H1 (cell line): Measurements from ENCODE around the gene ZMIZ1. TPM values are rescaled to one million over a fixed set of nuclear protein-coding genes. Genes with fewer than 3 reads are reported as not detected.

ENCODE experiments used
- CTCF ChIA-PET: fragments of 300-600 bp; sonication (Branson Sonifier 250); formaldehyde crosslinking; loops from one replicate; lab custom pipeline; 2021; ENCODE audit not compliant: partially characterized antibody; lab: Charles Lee
- POLR2A ChIA-PET: fragments of 300-600 bp; sonication (Branson Sonifier 250); formaldehyde crosslinking; loops from one replicate; lab custom pipeline; 2021; ENCODE audit warnings: inconsistent platforms; ENCODE audit not compliant: partially characterized antibody; lab: Charles Lee
- DNase-seq, 2 experiments: peaks; one replicate each; pipeline versions ENCODE4 v3.0.0 to v3.0.0-alpha.2; 2010 to 2022; ENCODE audit warnings: low spot score in 2 of 2, low read depth in 1 of 2, mixed read lengths in 1 of 2
- FAIRE-seq: peaks from 2 replicates; lab custom pipeline; 2011; peaks lifted over from hg19 to GRCh38; lab: Jason Lieb, UNC
- H2AFZ ChIP-seq: 2 replicates; pipeline ENCODE4 v1.8.1; 2012; ENCODE audit warnings: low read length, inconsistent platforms
- H2AK5ac ChIP-seq: 2 replicates; pipeline ENCODE4 v1.6.1; 2013; ENCODE audit warnings: low read depth, low read length
- H2BK120ac ChIP-seq: replicated peaks from 2 replicates; pipeline ENCODE3; 2013; ENCODE audit warnings: low read depth, low read length, inconsistent platforms
- H2BK12ac ChIP-seq: 2 replicates; pipeline ENCODE4 v1.6.1; 2013; ENCODE audit warnings: low read depth, low read length
- H2BK15ac ChIP-seq: 2 replicates; pipeline ENCODE4 v1.6.1; 2013; ENCODE audit warnings: low read length
- H2BK20ac ChIP-seq: 2 replicates; pipeline ENCODE4 v1.6.1; 2013; ENCODE audit warnings: low read length
- H2BK5ac ChIP-seq: 2 replicates; pipeline ENCODE4 v1.6.1; 2013; ENCODE audit warnings: low read depth, low read length
- H3K14ac ChIP-seq: 2 replicates; pipeline ENCODE4 v1.6.1; 2013; ENCODE audit warnings: inconsistent platforms; ENCODE audit not compliant: insufficient read length
- H3K18ac ChIP-seq: 2 replicates; pipeline ENCODE4 v1.6.1; 2013; ENCODE audit warnings: low read length; ENCODE audit errors: extremely low read depth
- H3K23ac ChIP-seq: 2 replicates; pipeline ENCODE4 v1.6.1; 2013; ENCODE audit warnings: inconsistent platforms; ENCODE audit not compliant: insufficient read length
- H3K23me2 ChIP-seq: 2 replicates; pipeline ENCODE4 v1.6.1; 2013; ENCODE audit warnings: low read depth, low read length
- H3K27ac ChIP-seq: 2 replicates; pipeline ENCODE4 v1.6.1; 2011; ENCODE audit warnings: low read depth, low read length, inconsistent platforms
- H3K27me3 ChIP-seq, 4 experiments: replicated peaks in 1 of 4; 1 replicate in 1 of 4; 2 replicates in 3 of 4; pipeline versions ENCODE4 v1.6.1 to v1.8.1; 2011 to 2013; ENCODE audit warnings: low read length in 3 of 4, mild to moderate bottlenecking in 3 of 4, inconsistent platforms in 2 of 4, mixed read lengths in 2 of 4, moderate library complexity in 1 of 4; ENCODE audit not compliant: control insufficient read depth in 3 of 4, insufficient read depth in 3 of 4; ENCODE audit errors: extremely low read depth in 1 of 4
- H3K36me3 ChIP-seq, 4 experiments: 2 replicates each; pipeline versions ENCODE4 v1.6.1 to v1.8.1; 2011 to 2013; ENCODE audit warnings: mild to moderate bottlenecking in 4 of 4, low read length in 3 of 4, moderate library complexity in 2 of 4, control low read depth in 1 of 4, inconsistent platforms in 1 of 4; ENCODE audit not compliant: insufficient read depth in 4 of 4, control insufficient read depth in 2 of 4
- H3K4ac ChIP-seq: replicated peaks from 2 replicates; pipeline ENCODE3; 2013; ENCODE audit warnings: low read length, low read depth, mixed read lengths, inconsistent platforms; ENCODE audit not compliant: insufficient read length
- H3K4me1 ChIP-seq, 4 experiments: replicated peaks in 1 of 4; 1 replicate in 1 of 4; 2 replicates in 3 of 4; pipeline versions ENCODE4 v1.6.1 to v1.8.1; 2011 to 2013; ENCODE audit warnings: low read length in 3 of 4, inconsistent platforms in 2 of 4, mixed read lengths in 1 of 4; ENCODE audit not compliant: insufficient read depth in 4 of 4, control insufficient read depth in 3 of 4
- H3K4me2 ChIP-seq, 2 experiments: 2 replicates each; pipeline versions ENCODE4 v1.6.1 to v1.8.1; 2011 to 2013; ENCODE audit warnings: low read depth in 2 of 2, low read length in 2 of 2, control low read depth in 1 of 2, inconsistent platforms in 1 of 2, mild to moderate bottlenecking in 1 of 2; ENCODE audit not compliant: insufficient read depth in 1 of 2
- H3K4me3 ChIP-seq, 4 experiments: fragments of 200-600, 300-600 bp in 1 of 4; sonication (generic), shearing (Covaris generic), sonication (Bioruptor Twin) in 1 of 4; 2 replicates each; pipeline versions ENCODE4 v1.5.1 to v1.8.1; 2011 to 2016; ENCODE audit warnings: low read length in 4 of 4, low read depth in 3 of 4, control low read depth in 2 of 4, inconsistent platforms in 2 of 4, mild to moderate bottlenecking in 2 of 4, mixed read lengths in 1 of 4, moderate library complexity in 1 of 4; ENCODE audit not compliant: insufficient read depth in 2 of 4; ENCODE audit errors: extremely low read depth in 1 of 4
- H3K56ac ChIP-seq: replicated peaks from 2 replicates; pipeline ENCODE3; 2013; ENCODE audit warnings: low read depth, mild to moderate bottlenecking, mixed read lengths, low read length, inconsistent platforms; ENCODE audit not compliant: insufficient read length
- H3K79me1 ChIP-seq: 2 replicates; pipeline ENCODE4 v1.6.1; 2013; ENCODE audit warnings: low read depth, low read length, control low read depth
- H3K79me2 ChIP-seq, 2 experiments: 2 replicates each; pipeline versions ENCODE4 v1.6.1 to v1.8.1; 2012 to 2013; ENCODE audit warnings: low read length in 2 of 2, mild to moderate bottlenecking in 2 of 2, inconsistent platforms in 1 of 2; ENCODE audit not compliant: insufficient read depth in 2 of 2, control insufficient read depth in 1 of 2
- H3K9ac ChIP-seq, 4 experiments: replicated peaks in 1 of 4; 1 replicate in 1 of 4; 2 replicates in 3 of 4; pipeline versions ENCODE4 v1.6.1 to v1.8.1; 2011 to 2013; ENCODE audit warnings: low read depth in 3 of 4, low read length in 3 of 4, control low read depth in 2 of 4, mild to moderate bottlenecking in 2 of 4, moderate library complexity in 2 of 4, inconsistent platforms in 1 of 4; ENCODE audit errors: extremely low read depth in 1 of 4
- H3K9me3 ChIP-seq, 2 experiments: 2 replicates each; pipeline versions ENCODE4 v1.6.1 to v1.8.1; 2012 to 2013; ENCODE audit warnings: mild to moderate bottlenecking in 2 of 2, moderate library complexity in 2 of 2, control low read depth in 1 of 2, inconsistent platforms in 1 of 2, low read depth in 1 of 2, low read length in 1 of 2, mixed read lengths in 1 of 2; ENCODE audit not compliant: insufficient read depth in 2 of 2
- H4K20me1 ChIP-seq, 2 experiments: replicated peaks in 1 of 2; 2 replicates each; pipeline versions ENCODE3 to v1.8.1; 2011 to 2013; ENCODE audit warnings: inconsistent platforms in 2 of 2, low read length in 2 of 2, mild to moderate bottlenecking in 1 of 2; ENCODE audit not compliant: insufficient read depth in 2 of 2, control insufficient read depth in 1 of 2
- H4K5ac ChIP-seq: 2 replicates; pipeline ENCODE4 v1.6.1; 2013; ENCODE audit warnings: low read length, low read depth, mixed read lengths, inconsistent platforms; ENCODE audit not compliant: insufficient read length
- H4K8ac ChIP-seq: 2 replicates; pipeline ENCODE4 v1.8.0; 2013; ENCODE audit warnings: mild to moderate bottlenecking, moderate library complexity, low read length, inconsistent platforms; ENCODE audit not compliant: insufficient read depth; ENCODE audit errors: extremely low read depth
- H4K91ac ChIP-seq: replicated peaks from 2 replicates; pipeline ENCODE3; 2013; ENCODE audit warnings: low read length, mixed read lengths, inconsistent platforms; ENCODE audit not compliant: insufficient read length
- SUZ12 ChIP-seq: fragments of 200-600 bp; sonication (generic); IDR thresholded peaks from 2 replicates; pipeline ENCODE4 v1.6.1; 2012; ENCODE audit warnings: mild to moderate bottlenecking, inconsistent platforms, low read length, moderate library complexity, mixed read lengths
- WGBS, 2 experiments: shearing (Covaris generic) in 1 of 2; methylation state at CpG; one replicate each; pipeline versions ENCODE4 v1.1.6 to v1.1.7; 2013 to 2015; ENCODE audit warnings: low lambda C conversion rate in 2 of 2, mixed read lengths in 2 of 2, inconsistent platforms in 1 of 2, low coverage in 1 of 2, missing lambda C conversion rate in 1 of 2; ENCODE audit not compliant: insufficient replicate concordance in 2 of 2, insufficient coverage in 1 of 2, insufficient read length in 1 of 2; ENCODE audit errors: extremely low coverage in 1 of 2, missing lambda C conversion rate in 1 of 2; 5-methylcytosine and 5-hydroxymethylcytosine counted together
- polyA plus RNA-seq, 7 experiments: library from polyadenylated mRNA; depleted of rRNA in 3 of 7; stranded (reverse) in 5 of 7; unstranded in 2 of 7; fragments of >200 nt in 5 of 7; fragments of 200-250 nt in 2 of 7; gene quantifications; 1 replicate in 5 of 7; 2 replicates in 1 of 7; 4 replicates in 1 of 7; pipeline versions ENCODE4 v1.2.1 to v1.2.3, GENCODE V29; 2011 to 2013; ENCODE audit warnings: missing spikeins in 2 of 7, mixed read lengths in 2 of 7
- total RNA-seq: library from RNA; stranded (reverse); fragmentation: NEBNext Ultra II Directional; extraction: Animal tissue kit (Norgen Biotek cat#: 25700); gene quantifications from 2 replicates; pipeline ENCODE4 v1.2.1, GENCODE V29; 2021

Gene ZMIZ1
- total and polyA plus RNA-seq, 2 of the 8 experiments (the other 6 are each of a cell fraction or from before 2014, with no cell fraction given): 8.1 to 28.0 TPM

DNA sequence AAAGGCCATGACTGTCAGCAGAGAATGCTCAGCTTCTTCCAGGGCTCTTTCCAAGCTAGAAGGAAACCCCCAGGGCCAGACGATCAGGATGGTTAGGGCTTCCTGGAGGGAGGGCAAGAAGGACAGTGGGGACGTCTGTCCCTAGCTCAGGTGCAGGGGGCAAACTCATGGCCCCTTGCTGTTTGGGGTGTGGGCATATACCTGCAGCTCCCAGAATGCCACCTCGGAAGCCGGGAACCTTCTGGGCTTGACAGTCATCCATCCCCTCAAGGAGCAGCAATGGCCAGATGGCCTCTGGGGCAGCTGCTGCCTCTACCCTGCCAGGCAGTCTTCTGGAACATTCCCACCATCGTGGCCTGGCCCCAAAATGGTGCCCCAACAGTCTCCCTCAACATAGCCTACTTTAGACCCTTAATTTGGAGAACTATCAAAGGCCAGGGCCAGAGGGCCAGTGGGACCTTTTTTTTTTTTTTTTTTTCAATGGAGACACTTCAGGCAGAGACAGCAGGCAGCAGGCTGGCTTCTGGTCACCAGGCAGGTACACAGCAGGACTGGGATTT is 40.2 kb upstream of the ZMIZ1 start:
- Histone ChIP-seq H2AK5ac (no peak overlapping the region), H3K4ac (no peak overlapping the region), H4K91ac (no peak overlapping the region), H3K4me1 (peaks cover 0 to 6% (median 1%) of the 10 kb centered on the region in 4 experiments; a peak in 3 of 7 replicates), H3K4me2 (no peak overlapping the region), H2BK12ac (no peak overlapping the region), H2AFZ (no peak overlapping the region), H2BK15ac (no peak overlapping the region), H3K18ac (no peak overlapping the region), H3K27ac (no peak overlapping the region), H3K14ac (no peak overlapping the region), H3K23ac (no peak overlapping the region), H3K79me2 (no peaks in the 10 kb centered on the region), H3K27me3 (no peaks in the 10 kb centered on the region), H3K79me1 (no peaks in the 10 kb centered on the region), H3K9me3 (no peaks in the 10 kb centered on the region), H3K4me3 (no peak overlapping the region), H2BK5ac (no peak overlapping the region), H3K56ac (no peak overlapping the region), H4K20me1 (peaks cover 0 to 2% of the 10 kb centered on the region in 2 experiments), H3K23me2 (peaks cover 4% of the 10 kb centered on the region; the same call in 1 of the 2 replicates), H2BK20ac (no peak overlapping the region), H4K8ac (no peak overlapping the region), H3K36me3 (no peaks in the 10 kb centered on the region), H4K5ac (no peak overlapping the region), H3K9ac (no peak overlapping the region), H2BK120ac (no peak overlapping the region)
- FAIRE-seq (no peak), DNase-seq (no peak)
- WGBS, 2 experiments: 88% methylated on average over 4 of the region's 5 CpGs; no CpG with 5 or more reads in 1 of the 2 experiments
- CTCF ChIA-PET: interaction anchor here (0.6 to 0.7 kb wide), 2 partner anchors 54 to 604 kb away, joined by 3 read pairs; no protein-coding TSS in a partner anchor
- POLR2A ChIA-PET: interaction anchor here (0.6 kb wide), 1 partner anchor 93 kb away, joined by 3 read pairs; no protein-coding TSS in a partner anchor
- no peak for TF ChIP-seq SUZ12
